ENCODE measurements around the gene CYP24A1.
"Not testable (repeated sequence)": the region's sequence is repeated elsewhere in the genome, so short reads cannot be mapped to it uniquely, and the experiment has no call there.

Gene CYP24A1

GRCh38 chr20:54132612-54133433, 41.0 kb downstream of the CYP24A1 start:
- DNase-seq: peak; percentile 99

- peak; percentile 25 for DNase-seq
These were observed 41.8 kb downstream of the CYP24A1 start for GRCh38 chr20:54131675-54132611.

DNA sequence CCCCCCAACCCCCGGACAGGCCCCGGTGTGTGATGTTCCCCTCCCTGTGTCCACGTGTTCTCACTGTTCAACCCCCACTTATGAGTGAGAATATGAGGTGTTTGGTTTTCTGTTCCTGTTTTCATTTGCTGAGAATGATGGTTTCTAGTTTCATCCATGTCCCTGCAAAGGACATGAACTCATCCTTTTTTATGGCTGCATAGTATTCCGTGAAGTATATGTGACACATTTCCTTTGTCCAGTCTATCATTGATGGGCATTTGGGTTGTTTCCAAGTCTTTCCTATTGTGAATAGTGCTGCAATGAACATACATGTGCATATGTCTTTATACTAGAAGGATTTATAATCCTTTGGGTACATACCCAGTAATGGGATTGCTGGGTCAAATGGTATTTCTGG, 42.7 kb downstream of the CYP24A1 start:
- DNase-seq: not testable (repeated sequence)

DNA sequence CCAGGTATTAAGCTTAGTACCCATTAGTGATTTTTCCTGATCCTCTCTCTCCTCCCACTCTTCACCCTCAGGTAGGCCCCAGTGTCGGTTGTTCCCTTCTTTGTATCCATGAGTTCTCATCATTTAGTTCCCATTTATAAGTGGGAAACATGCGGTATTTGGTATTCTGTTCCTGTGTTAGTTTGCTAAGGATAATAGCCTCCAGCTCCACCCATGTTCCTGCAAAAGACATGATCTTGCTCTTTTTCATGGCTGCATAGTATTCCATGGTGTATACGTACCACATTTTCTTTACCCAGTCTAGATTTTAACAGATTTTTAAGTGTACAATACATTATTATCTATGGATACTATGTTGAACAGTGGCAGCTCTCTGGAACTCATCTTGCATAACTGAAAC, 44.4 kb downstream of the CYP24A1 start:
- no peak for DNase-seq

DNA sequence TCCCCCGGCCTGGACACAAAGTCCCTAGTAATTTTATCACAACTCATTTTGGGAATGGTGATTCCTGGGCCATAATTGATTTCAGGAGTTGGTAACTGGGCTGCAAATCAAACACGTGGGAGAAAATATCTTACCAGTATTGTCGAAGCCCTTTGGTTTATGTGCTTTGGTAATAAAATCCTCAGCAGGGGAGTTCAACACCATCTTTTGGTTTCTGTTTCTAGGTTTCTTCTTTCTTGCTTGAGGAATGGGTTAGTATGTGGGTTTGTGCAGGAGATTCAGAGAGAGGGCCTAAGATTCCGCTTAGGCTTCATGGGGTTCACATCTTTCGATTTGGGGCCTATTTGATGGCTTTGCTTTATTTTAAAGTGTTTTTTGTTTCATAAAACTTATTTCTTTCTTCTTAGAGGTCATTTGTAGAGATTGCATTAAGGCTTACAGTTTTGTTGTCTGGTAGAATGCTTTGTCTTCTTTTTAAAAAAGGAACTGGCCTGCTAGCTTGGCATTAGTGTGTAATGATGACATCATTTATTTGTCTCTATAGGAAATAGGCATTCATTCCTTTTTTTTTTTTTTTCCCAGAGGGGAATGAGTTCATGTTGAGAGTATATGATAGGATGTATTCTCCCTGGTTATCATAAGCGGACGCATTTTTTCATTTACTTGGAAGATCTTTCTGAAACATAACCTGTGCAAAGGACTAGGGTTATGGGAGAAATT, 45.8 kb downstream of the CYP24A1 start:
- no peak for DNase-seq

DNA sequence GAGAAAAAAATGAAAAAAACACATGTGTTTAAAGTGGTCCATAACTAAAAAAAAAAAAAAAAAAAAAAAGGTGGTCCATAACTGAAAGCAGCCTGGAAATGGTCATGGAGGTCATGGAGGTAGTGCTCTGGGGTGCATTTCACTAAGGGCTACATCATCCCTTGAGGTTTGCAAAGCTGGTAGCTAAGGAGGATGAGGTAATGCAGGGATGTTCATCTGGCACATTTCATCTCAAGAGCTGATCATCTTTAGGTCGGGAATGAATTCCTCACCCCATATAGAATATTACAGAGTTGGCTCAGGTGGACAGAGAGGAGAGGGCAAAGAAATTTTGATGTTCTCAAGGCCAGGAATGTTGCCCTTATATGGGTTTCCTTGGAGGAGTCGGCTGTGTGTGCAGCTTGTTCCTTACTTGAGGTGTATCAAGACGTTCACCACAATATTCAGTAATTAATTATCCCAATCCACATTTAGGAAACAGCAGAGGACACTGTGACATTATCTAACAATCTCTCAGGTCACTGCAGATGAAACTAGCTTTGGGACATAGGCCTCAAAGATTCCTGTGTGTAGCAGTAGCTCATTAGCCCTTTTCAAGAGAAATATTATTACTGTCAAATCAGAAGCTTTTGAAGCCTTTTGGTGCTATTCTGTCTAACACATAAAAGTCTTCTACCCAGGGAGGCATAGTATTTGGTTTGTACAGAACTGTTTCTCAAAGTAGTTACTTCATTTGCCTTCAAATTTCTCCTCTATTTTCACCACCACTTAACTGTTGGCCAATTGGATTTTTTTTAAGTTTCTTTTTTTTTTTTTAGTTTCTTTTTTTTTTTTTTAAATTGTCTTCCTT, 46.8 kb downstream of the CYP24A1 start:
- no peak for DNase-seq

DNA sequence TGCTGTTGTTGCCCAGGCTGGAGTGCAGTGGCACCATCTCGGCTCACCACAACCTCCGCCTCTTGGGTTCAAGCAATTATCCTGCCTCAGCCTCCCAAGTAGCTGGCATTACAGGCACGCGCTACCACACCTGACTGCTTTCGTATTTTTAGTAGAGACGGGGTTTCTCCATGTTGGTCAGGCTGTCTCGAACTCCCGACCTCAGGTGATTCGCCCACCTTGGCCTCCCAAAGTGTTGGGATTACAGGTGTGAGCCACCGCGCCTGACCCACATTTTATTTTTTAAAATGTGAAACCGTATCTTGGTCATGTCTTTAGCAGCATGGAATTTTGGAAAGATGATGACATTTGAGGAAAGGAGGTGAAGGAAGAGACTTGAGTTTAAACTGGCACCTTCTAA, 47.5 kb downstream of the CYP24A1 start:
- not testable (repeated sequence) for DNase-seq

GRCh38 chr20:54123587-54124180, 50.1 kb downstream of the CYP24A1 start:
- peak; percentile 96 for DNase-seq

GRCh38 chr20:54122681-54123586, 50.9 kb downstream of the CYP24A1 start:
- DNase-seq: no peak

DNA sequence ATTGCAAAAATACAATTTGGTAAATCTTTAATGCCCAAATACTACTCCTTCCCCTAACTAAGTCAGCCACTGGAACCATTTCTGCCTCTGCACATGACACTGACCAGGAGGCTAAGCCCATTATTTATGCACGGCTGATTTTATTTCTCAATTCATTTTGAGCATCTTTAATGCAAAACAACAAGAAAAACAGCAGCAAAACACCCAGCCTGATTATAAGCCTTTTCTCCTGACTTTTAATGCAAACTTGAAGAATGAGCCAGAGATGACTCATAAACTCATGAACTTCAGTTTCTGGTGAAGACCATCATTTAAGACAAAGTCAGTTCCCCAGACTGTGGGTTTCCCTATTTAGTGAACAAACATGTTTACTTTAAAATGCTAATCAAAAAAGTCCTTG, 51.6 kb downstream of the CYP24A1 start:
- peak; percentile 66 for DNase-seq

DNA sequence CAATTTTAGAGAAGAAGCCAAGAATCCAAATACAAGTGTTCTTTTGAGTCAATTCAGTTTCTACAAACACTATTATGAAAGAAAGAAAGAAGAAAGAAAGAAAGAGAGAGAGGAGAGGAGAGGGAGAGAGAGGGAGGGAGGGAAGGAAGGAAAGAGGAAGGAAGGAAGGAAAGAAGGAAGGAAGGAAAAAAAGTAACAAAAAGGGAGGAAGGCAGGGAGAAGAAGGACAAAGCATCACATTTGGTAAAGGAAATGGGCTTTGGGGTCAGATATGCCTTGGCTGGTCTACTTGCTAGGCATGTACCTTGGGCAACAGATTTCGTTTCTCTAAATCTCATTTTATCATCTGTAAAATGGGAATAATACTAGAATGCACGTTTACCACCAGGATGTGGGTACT, 54.0 kb downstream of the CYP24A1 start:
- no peak for DNase-seq

DNA sequence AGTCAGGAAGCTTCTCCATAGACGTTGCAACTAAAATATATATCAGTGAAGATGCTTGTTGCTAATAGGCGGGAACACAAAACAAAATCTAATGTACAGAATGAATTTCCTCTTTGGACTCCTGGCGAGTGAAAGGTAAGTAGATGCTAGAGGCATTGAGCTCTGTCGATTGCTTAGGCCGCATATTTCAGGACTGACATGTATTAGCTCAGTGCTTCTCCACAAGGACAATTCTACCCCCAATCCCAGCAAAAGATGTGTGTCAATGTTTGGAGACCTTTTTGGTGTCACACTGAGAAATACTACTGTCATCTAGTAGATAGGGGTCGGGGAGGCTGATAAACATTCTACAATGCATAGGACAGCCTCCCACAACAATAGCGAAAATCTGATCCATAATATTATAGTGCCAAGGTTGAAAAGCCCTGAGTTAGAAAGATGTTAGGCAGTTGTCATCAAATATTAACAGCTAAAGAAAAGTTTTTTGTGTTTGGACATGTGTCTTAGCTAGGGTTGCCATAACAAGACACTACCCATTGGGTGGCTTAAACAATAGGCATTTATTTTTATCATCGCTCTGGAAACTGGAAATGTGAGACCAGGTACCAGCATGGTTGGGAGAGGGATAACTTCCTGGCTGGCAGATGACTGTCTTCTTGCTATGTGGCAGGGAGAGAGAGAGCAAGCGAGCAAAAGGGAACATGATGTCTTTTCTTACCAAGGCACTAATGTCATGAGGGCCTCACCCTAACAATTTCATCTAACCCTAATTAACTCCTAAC, 55.4 kb downstream of the CYP24A1 start:
- DNase-seq: no peak

DNA sequence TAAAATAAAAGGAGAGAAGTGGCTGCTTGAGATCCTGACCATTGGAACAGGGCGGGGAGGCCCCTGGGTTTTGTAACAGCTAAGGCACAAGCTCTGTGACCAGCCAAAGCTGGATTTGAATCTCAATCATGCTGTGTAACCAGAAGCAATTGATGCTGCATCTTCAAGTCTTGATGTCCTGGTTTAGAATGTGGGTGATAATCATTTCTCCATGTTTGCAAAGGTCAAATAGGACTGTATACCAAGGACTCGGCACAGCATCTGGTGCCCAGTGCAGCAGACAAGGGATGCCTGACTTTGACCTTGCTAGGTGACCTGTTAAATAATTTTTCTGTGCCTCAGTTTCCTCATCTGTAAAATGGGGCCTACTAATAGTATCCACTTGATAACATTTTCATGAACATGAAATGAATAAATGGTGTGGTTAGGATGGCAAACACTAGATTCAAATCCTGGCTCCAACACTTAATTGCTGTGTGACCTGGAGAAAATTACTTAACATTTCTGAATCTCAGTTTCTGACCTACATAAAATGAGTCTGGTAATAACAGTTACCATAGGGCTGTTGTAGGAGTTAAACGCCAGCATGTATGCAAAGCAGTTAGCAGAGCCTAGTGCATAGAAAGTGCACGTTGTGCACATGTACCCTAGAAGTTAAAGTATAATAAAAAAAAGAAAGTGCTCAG, 57.1 kb downstream of the CYP24A1 start:
- DNase-seq: no peak

DNA sequence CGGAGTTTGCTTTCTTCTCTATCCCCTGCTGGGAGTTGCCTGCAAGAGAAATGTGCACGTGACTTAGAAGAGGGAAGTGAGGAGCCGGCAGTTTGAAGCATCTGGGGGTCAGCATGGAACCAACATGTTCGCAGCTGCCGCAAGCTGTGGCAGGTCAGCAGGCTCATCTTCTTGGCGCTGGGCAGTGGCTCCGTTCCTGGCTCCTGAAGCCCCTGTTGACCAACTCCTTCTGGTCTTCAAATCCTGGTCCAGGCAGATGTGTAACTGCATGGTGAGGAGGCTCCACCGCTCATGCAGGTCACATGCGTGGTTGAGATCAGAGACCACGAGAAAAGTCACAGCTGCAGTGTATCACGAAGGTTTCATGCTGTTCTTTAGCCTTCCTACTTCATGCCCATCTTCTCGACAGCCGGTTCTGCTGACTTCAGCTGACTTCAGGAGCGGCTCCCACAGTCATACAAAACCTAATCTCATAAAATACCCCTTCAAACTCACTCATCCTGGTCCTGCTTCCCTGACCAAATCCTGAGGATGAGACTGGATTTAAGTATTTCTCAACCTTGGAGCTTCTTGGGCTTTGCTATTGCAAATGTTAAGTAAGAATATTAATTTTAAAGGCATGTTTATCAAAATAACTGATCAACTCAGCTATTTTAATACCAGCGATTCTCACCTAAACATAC, 58.5 kb downstream of the CYP24A1 start:
- peak; percentile 25 for DNase-seq

DNA sequence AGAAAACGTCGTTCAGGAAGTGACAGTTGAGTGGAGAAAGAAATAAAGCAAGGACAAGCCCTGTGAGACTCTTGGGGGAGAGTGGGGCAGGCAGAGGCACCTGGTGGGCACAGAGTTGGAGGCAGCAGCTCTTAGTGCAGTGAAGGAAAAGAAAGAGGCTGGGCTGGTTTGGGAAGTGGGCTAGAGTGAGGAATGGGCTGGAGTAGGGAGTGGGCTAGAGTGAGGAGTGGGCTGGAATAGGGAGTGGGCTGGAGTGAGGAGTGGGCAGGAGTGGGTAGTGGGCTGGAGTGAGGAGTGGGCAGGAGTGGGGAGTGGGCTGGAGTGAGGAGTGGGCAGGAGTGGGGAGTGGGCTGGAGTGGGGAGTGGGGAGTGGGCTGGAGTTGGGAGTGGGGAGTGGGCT, 59.7 kb downstream of the CYP24A1 start:
- no peak for DNase-seq

DNA sequence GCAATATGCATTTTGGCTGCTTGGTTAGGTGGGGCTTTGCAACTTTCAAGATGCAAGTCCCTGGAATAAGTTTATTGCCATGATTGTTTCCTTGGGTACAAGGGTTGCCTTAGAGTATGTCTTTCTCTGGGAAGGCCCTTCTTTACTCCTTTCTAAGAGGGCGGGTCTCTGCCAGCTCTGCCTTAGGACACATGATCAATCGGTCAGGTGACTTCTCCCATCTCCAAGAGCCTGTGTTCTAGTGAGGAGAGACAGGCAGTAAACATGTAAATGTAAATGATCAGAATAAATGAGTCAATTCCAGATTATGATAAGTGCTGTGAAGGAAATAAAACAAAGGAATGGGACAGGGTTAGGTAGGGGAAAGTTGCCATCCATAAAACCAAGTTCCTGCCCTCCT, 60.2 kb downstream of the CYP24A1 start:
- no peak for DNase-seq

GRCh38 chr20:54112221-54112884, 61.4 kb downstream of the CYP24A1 start:
- DNase-seq: no peak

DNA sequence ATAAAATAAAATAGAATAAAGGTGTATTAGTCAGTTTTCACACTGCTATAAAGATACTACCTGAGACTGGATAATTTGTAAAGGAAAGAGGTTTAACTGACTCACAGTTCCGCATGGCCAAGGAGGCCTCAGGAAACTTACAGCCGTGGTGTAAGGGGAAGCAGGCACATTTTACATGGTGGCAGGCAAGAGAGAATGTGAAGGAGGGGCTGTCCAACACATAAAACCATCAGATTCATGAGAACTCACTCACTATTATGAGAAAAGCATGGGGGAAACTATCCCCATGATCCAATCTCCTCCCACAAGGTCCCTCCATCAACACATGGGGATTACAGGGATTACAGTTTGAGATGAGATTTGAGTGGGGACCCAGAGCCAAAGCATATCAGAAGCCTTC, 62.3 kb downstream of the CYP24A1 start:
- no peak for DNase-seq
